ENCODE results near the gene NECAB3. TPM values are rescaled to one million over a fixed set of nuclear protein-coding genes. Genes with fewer than 3 reads are reported as not detected.

The NECAB3 gene
- total and polyA plus RNA-seq, 9 donors: 9.2 to 166 (median 96.5) TPM

- Histone ChIP-seq H3K9me3 (no peaks in the 10 kb centered on the region), H3K4me1 (ENCODE audit: insufficient read depth) (peaks cover 15% of the 10 kb centered on the region), H3K36me3 (no peaks in the 10 kb centered on the region), H3K4me3 (peak overlapping the region; percentile 49), H3K27me3 (no peaks in the 10 kb centered on the region), H3K27ac (peak overlapping the region; percentile 16 to 94)
- peak in 3 of 5 donors; percentile 77 to 85 (median 82) for DNase-seq
- 0 to 17% (median 1%) methylated on average over 35 to 55 of the region's 55 CpGs for WGBS, 3 donors
- no peak for TF ChIP-seq POLR2A (IDR thresholded peaks at IDR 0.05)
- TF ChIP-seq EP300 (IDR thresholded peaks at IDR 0.05): no peak
- TF ChIP-seq CTCF (IDR thresholded peaks at IDR 0.05): no peak
- intact Hi-C loops (cut with DNase I): loop anchor here in 2 of 4 donors (5.0 to 10.0 kb wide), 2 partner anchors 65 to 68 kb away; partner anchors contain the start of gene ZNF341 (in 2 of the 2)
Measured at GRCh38 chr20:33667245-33667675, 7.0 kb downstream of the NECAB3 start.

- Histone ChIP-seq H3K4me3 (peak within 1 kb of the TSS; percentile 49), H3K27ac (peak within 1 kb of the TSS; percentile 55 to 94), H3K4me1 (ENCODE audit: insufficient read depth) (peaks cover 11% of the 10 kb centered on the region), H3K9me3 (no peaks in the 10 kb centered on the region), H3K36me3 (no peaks in the 10 kb centered on the region), H3K27me3 (no peaks in the 10 kb centered on the region)
- peak in 2 of 3 donors; percentile 59 to 60 for TF ChIP-seq CTCF (IDR thresholded peaks at IDR 0.05)
- no peak for TF ChIP-seq EP300 (IDR thresholded peaks at IDR 0.05)
- peak; percentile 65 for TF ChIP-seq POLR2A (IDR thresholded peaks at IDR 0.05)
- peak; percentile 99 to 100 (median 99) for DNase-seq
- WGBS, 3 donors: 1 to 14% (median 2%) methylated on average over 31 to 50 of the region's 50 CpGs
- intact Hi-C loops (cut with DNase I): loop anchor here in 2 of 4 donors (5.0 to 10.0 kb wide), 2 partner anchors 66 to 68 kb away; partner anchors contain the start of gene ZNF341 (in 2 of the 2)
Measured at GRCh38 chr20:33666293-33667244, 7.7 kb downstream of the NECAB3 start, which contains the start of gene ACTL10. ACTL10 (plus strand) TSS chr20:33666943; CDS start chr20:33667498, 555 bp downstream.

- H3K27ac ChIP-seq: no peak overlapping the region
- no peaks in the 10 kb centered on the region for H3K9me3 ChIP-seq
Measured at GRCh38 chr20:33664762-33665144, 9.5 kb downstream of the NECAB3 start.

More at GRCh38 chr20:33664762-33665144, 9.5 kb downstream of the NECAB3 start:
- Histone ChIP-seq H3K4me1 (ENCODE audit: insufficient read depth) (peaks cover 9% of the 10 kb centered on the region), H3K27me3 (no peaks in the 10 kb centered on the region), H3K4me3 (no peak overlapping the region), H3K36me3 (no peaks in the 10 kb centered on the region)
- TF ChIP-seq EP300 (IDR thresholded peaks at IDR 0.05) (no peak), CTCF (IDR thresholded peaks at IDR 0.05) (no peak), POLR2A (IDR thresholded peaks at IDR 0.05) (no peak)
- peak in 3 of 5 donors; percentile 13 to 41 (median 36) for DNase-seq
- intact Hi-C loops (cut with DNase I): loop anchor here in 2 of 4 donors (5.0 to 10.0 kb wide), 2 partner anchors 68 to 70 kb away; partner anchors contain the start of gene ZNF341 (in 2 of the 2)
- WGBS, 3 donors: 94 to 100% (median 97%) methylated on average over 2 of the region's 2 CpGs

Data from ovary (tissue), 9 donors.